GM12873 (cell line): ENCODE measurements around the gene SH3RF3.

Source experiments
- TF ChIP-seq, protein P1 (sequence below): IDR thresholded peaks from 2 replicates; pipeline ENCODE4 v1.5.1; 2012; ENCODE audit warnings: low read depth, mild to moderate bottlenecking, moderate library complexity, low read length, control low read depth; ENCODE audit not compliant: insufficient read depth; ENCODE audit errors: missing control alignments

The SH3RF3 gene

DNA sequence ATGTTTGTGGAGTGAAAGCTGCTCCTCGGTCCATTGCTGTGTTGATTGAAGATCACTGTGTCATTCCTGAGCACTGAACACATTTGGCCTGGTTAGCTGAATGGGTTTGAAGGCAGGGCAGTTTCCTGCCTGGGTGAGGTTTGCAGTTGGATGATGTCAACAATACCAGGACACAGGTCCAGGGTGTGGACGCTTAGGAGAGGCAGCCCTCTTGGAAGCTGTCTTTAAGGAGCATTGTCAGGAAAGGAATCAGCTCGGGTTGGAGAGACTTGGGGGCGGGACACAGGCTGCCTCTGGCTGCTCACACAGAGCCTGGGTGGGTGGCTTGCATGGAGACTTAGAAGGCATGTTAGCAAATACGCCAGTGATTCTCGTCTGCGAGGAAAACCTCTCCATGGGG is 247.1 kb downstream of the SH3RF3 start:
- TF ChIP-seq, protein P1, sequence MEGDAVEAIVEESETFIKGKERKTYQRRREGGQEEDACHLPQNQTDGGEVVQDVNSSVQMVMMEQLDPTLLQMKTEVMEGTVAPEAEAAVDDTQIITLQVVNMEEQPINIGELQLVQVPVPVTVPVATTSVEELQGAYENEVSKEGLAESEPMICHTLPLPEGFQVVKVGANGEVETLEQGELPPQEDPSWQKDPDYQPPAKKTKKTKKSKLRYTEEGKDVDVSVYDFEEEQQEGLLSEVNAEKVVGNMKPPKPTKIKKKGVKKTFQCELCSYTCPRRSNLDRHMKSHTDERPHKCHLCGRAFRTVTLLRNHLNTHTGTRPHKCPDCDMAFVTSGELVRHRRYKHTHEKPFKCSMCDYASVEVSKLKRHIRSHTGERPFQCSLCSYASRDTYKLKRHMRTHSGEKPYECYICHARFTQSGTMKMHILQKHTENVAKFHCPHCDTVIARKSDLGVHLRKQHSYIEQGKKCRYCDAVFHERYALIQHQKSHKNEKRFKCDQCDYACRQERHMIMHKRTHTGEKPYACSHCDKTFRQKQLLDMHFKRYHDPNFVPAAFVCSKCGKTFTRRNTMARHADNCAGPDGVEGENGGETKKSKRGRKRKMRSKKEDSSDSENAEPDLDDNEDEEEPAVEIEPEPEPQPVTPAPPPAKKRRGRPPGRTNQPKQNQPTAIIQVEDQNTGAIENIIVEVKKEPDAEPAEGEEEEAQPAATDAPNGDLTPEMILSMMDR, result no peak

DNA sequence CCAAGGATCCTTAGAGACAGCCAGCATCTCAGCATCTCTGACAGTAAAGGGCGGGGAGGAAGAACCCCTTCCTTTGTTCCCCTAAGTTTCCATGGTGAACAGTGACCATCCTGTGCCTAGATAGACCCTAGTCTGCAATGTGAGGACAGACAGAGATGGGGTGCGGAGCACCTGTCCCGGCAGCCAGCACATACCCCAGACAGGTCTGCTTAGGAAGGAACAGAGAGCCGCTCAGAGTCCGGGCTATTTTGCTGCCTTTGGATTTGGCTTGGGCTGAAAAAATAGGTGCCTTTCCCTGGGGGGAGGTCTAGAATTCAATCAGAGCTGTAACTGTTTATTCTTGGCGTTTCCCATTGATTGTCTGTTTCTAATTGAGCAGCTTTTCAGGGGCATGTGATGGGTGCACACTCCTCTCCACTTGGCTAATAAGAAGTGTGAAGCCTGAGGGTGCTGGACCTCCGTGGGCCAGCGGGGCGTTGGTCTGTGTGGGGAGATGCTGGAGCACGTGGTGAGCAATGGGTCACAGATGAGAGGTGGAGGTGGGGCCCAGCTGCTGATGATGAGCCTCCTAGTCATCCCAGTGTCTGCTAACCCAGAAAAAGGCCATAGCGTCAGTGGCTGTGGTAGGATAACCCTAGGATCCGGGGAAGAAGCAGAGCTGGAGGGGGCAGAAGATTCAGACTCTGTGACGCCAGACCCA is 247.9 kb downstream of the SH3RF3 start:
- TF ChIP-seq, protein P1, result no peak

DNA sequence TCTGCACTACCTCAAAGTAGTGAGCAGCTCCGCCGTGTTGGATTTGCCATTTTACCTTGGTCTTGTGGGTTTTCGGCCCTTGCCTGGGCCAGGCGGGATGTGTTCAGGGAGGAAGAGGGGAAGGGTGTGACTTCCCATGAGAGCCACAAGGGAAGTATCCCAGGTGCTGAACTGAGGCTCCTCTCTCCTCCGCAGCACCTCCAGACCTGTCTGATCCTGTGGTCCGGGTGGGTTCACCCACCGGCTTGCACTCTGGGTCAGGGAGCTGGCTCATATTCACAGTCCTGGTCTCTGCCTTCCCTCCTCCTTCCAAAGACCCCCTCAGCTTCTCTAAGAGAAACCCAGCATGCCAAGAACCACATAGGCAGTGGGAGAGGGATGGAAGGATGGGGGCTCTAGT is 249.0 kb downstream of the SH3RF3 start:
- TF ChIP-seq, protein P1, result no peak

DNA sequence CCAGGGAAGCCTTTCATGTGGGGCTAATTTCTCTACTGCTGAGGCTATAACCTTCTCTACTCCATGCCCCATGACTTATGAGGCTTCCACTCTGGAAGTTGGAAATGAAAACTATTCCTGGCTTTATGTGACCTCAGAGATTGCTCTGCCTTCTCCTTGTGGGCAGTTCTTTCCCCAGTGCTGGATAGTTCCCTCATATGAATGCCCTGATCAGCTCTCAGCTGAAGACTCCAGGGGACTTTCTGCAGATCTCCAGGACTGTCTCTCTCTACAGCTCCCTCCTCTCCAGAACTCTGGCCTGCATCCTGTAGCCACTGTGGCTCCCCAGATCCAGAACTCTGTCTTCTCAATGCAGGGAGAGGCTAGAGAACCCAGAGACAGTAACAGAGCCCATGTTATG is 249.7 kb downstream of the SH3RF3 start:
- TF ChIP-seq, protein P1, result no peak

DNA sequence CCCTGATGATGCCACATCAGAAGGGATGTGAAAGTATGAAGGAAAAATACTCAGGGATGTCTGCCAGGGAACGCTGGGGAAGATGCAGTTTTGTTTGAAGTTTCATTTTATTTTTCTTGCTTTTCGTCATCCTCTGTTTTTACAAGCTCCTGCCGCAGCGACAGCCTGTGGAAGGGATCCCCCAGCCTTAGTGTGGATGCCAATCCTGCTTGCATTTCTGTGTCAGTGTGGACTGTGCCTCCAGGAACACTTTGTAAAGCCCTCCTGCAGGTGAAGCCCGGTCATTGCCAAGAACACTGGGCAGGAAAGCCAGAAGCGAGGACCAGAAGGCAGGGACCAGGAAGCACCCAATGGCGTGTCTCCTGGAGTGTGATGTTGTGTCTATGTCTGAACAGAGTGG is 250.5 kb downstream of the SH3RF3 start:
- TF ChIP-seq, protein P1, result no peak

DNA sequence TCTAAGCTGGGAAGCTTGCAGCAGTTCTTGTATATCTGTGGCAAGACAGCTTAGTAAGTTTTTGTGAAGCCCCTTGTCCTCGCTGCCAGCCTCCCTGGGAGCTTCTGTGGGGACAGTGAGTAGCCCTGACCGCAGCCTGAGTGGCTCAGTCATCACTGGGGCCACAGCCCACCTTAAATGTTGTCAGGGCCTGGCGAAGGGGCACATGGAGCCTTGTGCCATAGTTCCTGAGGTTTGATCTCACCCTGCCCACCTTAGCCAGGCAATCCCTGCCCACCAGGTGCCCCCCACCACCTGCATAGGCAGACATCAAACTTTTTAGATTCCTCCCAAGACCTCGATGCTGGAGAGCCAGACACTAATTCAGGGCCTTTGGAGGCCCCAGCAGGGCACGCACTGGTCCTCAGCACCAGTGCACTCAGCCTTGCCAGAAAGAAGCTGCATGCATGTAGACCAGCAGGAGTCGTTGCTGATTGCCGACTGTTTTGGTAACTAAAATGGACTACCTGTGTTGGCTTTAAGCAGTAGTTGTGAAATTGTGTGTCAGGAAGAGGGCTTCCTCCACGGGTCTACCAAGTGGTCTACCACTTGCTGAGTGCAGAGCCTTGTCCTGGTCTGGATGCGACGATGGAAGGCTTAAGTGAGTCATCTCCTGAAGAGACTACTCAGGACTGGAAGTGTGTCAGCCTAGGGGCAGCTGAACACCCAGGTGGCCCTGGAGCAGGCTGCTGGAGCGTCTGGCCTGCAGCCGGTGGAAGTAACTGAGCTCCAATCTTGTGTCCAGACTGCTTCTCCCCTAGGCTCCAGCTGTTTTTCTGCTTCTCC is 251.7 kb downstream of the SH3RF3 start:
- TF ChIP-seq, protein P1, result no peak

DNA sequence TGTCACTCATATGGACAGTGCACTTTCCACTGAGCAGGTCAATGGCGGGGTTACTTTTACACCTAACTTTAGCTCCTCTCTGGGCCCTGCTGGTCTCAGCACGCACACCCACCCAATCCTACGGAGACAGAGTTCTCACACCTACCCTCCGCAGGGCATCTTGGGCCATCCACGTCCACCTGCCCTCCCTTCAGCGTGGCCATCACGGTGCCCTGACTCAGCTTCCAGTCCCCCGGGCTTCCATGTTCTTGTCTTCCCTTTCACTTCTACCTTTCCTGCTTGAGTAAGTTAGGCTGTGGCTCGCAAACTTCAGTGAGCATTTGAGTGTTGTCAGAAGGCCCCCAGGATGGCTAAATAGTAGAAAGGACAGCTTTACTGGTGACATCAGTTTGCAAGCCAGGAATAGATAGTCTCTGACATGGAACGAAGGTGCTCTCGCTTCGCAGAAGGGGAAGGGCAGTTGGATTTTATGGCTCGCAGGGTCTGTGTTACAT is 252.4 kb downstream of the SH3RF3 start:
- TF ChIP-seq, protein P1, result no peak
